DMS 273 (cell line): ENCODE measurements around the gene RTCA.
"Not testable (repeated sequence)": the region's sequence is repeated elsewhere in the genome, so short reads cannot be mapped to it uniquely, and the experiment has no call there.

Source experiments
- DNase-seq: peaks from one replicate; lab custom pipeline; 2025; ENCODE audit not compliant: unreplicated experiment; lab: John Stamatoyannopoulos, UW

RTCA gene

DNA sequence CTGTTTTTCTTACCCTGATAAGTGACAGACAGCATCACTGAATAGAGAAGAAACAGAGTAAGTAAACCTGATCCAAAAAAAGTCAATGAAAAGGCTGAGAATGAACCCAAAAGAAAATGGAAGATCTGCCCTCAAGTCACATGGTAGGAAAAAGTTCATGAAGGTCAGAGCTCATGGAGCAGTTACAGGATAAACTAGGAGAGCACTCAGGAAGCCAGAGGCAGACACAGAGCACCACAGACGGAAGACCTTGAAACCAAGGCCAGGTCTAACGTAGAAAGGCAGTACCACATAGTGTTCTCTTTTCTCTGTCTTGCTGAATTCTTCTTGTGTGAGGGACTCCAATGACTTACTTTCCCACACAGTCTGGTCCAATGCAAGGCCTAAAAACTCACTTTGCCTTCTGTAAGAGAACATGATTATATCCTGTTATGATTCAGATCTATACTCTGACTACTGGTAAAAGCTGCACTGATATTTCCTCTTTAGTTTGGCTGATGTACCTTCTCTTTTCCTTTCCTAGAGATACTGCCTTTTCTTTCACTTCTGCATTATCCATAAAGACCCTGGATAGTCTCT is 40.8 kb downstream of the RTCA start:
- DNase-seq: no peak

DNA sequence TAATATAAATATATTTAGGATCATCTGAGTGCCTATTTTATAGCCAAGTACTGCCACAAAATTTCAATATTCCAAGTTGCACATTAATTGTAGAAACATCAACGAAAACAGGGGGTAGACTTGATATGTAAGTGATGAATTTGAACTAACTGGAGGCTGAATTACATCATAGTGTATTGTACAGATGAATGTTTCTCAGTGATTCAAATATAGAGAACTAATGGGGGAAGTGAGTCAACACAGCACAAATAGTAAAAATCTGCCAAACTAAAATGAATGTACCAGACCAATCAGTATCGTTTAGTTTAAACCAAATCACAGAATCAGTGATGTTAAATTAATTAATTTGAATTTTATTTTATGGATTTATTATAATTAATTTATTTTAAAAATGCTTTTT is 42.8 kb downstream of the RTCA start:
- no peak for DNase-seq

DNA sequence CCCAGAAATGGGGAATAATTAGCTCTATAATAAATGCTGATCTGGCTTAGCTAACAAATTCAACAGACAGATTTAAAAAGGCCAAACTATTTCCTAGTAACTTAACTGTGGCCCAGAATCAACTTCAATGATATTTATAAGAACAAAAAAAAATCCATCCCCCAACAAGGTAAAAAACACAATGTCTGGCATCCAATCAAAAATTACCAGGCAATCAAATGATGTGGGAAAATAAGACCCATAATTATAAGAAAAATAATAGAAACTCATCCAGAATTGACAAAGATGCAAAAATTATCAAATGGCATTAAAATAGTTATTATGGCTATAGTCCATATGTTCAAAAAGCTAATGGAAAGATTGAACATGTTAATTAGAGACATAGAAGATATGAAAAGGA is 43.8 kb downstream of the RTCA start:
- DNase-seq: no peak

DNA sequence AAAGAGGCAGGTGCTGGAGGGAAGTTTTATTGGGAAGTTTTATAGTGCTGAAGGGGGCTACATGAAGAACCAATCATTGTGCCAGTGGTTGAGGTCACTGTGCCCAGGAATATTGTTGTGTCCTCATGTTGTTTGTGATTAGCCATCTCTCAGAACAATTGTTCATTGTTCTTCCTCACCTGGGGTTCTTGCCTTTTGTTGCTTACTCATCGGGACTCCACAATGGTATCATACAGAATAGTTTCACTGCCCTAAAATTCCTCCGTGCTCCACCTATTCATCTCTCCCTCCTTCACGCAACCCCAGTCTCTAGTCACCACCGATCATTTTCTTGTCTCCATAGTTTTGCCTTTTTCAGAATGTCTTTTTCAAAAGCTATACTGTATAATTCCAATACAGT is 47.4 kb downstream of the RTCA start:
- DNase-seq: no peak

DNA sequence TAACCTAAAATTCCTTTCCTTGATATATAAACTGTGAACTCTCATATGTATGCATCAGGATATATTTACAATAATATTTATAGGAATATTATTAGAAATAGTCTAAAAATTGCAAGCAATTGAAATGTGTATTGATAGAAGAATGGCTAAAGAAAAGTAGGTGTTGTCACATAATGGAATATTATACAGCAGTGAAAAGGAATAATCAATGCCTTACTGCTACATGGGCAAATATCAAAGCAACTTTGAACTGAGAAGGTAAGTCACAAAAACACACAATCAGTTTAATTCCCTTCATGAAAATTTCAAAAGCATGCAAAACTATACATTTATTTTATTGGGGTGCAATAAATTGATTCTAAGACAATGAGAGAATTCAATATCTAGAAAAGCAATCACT is 50.6 kb downstream of the RTCA start:
- no peak for DNase-seq

DNA sequence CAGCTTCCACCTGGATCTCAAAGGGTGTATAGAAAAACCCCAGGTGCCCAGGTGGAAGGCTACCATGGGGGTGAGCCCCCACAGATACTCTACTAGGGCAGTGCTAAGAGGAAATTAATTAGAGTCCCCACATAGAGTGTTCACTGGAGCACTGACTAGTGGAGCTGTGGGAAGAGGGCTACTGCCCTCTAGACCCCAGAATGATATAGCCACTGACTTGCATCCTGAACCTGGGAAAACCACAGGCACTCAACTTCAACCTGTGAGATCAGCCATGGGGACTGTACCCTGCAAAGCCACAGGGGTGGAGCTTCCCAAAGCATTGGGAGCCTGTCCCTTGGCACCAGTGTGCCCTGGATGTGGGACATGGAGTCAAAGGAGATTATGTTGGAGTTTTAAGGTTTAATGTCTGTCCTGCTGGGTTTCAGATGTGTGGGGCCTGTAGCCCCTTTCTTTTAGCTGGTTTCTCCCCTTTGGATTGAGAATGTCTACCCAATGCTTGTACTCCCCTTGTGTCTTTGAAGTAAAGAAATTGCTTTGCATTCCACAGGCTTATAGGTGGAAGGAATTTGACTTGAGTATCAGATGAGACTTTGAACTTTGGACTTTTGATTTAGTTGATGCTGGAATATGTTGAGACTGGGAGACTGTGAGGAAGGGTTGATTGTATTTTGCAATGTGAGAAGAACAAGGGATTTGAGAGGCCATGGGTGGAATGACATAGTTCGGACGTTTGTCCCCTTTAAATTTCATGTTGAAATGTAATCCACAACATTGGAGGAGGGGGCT is 54.5 kb downstream of the RTCA start:
- DNase-seq: no peak

DNA sequence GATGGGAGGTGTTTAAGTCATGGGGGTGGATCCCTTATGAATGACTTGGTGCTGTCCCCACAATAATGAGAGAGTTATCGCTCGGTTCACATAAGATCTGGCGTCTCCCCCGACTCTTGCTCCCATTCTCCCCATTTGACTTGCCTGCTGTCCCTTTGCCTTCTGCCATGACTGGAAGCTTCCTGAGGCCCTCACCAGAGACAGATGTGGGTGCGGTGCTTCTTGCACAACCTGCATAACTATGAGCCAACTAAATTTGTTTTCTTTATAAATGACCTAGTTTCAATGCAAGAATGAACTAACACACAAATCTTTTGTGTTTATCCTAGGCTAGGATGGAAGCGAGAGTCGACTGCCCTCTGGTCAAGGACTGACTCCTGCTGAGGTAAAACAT is 55.1 kb downstream of the RTCA start:
- no peak for DNase-seq

DNA sequence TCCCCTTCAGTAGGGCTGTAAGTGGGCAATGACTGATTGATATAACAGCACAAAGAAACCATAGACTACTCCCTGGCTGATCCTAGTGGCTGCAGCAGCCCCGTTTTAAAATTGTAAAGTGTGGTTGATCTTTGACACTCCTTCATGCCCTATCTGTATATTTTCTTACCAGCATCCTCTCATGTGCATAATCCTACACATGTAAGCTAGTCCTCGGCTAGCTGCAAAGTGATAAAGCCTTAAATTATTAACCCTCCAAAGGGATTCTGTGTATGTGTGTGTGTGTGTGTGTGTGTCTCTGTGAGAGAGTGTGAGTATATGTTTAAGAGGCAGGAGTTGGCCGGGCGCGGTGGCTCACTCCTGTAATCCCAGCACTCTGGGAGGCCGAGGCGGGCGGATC is 55.5 kb downstream of the RTCA start:
- DNase-seq: no peak

DNA sequence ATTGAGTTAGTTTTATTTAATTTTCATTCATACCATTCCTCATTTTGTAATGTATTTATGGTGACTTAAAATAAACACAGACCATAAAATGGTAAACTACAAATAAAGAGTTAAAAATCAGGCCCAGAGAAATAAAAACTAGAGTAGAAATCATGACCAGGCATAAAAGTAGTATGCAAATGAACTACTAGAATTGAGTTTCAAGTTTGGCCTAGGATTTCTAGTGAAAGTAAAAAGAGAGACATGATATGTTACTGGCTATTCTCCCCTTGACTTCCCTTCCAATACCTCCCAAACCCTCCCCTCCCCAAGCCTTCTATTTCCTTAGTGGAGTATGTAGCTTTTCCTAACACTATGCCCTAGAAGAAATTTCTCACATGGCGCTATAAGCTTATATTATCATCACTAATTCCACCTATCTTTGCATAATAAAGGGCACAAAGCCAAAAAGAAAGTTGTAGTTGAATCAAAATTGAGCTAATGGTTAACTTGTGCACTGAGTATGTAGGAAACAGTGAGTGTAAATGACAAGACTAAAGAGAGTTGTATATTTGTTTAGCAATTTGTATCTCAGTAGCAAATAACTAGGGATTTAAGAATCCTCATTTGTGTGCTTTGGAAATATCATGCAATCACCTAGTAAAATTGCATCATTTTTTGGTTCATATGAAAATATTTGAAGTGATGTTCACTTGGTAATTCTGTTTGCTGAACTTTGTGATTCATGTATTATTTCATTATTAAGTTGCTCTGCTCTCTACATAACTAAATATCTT is 56.6 kb downstream of the RTCA start:
- DNase-seq: no peak

DNA sequence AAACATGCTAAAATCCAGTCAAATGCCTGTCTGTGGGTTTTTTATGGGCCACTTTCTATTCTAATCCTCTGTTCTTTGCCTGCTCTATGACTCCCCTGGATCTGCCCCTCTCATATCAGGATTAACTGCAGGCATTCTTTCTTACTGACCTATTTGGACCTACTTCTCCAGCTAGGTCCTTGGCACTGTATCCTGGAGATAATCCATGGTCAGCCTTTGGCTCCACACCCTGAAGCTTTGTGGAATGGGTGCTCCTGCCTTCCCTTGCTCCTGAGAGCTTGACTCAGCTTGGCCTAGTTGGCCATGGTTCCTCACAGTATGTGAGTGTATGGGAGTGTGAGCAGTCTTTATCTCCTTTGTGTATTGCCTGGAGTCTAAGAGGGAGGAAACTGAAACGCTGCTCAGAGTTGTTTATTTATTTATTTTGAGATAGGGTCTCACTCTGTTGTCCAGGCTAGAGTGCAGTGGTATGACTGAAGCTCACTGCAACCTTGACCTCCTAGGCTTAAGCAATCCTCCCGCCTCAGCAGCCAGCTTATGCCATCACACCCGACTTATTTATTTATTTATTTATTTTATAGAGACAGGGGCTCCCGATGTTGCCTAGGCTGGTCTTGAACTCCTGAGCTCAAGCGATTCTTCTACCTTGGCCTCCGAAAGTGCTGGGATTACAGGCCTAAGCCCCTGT is 57.5 kb downstream of the RTCA start:
- no peak for DNase-seq

DNA sequence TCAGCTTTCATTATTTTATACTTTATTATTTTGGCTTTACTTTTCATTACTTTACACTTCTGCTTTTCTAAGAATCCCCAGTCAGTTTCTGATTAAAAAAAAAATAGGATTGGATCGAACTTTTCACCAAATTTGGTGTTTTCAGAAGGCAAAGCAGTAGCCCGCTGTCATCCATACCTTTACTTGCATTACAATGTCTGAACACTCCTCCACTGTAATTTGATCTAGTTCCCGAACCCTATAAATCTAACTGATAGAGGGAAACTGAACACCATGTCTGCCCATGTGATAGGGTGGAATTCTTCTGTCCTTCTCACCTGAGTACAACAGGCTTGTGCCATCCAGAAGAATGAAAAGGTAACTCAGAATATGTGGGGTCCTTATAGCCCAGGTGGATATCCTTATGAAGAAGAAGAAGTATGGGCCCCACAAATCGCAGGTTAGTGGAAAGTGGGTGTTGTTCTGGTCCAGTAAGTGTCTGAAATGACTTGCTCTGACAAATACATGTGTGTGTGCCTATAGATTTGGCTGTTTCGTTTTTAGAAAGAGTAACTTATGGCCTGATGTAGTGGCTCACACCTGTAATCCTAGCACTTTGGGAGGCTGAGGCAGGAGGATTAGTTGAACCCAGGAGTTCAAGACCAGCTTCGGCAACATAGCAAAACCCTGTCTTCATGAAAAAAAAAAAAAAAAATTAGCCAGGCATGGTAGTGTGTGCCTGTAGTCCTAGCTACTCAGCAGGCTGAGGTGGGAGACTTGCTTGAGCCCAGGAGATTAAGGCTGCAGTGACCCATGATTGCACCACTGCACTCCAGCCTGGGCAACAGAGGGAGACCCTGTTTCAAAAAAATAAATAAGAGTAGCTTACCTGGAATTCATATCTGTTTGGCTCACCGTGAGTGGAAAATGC is 59.7 kb downstream of the RTCA start:
- DNase-seq: no peak

DNA sequence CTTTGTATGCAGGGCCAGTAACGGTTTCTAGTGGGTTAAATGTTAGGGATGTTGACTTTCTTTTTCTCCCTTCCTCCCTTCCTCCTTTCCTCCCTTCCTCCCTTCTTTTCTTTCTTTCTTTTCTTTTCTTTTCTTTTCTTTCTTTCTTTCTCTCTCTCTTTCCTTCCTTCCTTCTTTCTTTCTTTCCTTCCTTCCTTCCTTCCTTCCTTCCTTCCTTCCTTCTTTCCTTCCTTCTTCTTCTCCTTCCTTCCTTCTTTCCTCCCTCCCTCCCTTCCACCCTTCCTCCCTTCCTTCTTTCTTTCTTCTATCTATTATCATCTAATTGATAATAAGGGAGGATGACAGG is 60.3 kb downstream of the RTCA start:
- DNase-seq: not testable (repeated sequence)

DNA sequence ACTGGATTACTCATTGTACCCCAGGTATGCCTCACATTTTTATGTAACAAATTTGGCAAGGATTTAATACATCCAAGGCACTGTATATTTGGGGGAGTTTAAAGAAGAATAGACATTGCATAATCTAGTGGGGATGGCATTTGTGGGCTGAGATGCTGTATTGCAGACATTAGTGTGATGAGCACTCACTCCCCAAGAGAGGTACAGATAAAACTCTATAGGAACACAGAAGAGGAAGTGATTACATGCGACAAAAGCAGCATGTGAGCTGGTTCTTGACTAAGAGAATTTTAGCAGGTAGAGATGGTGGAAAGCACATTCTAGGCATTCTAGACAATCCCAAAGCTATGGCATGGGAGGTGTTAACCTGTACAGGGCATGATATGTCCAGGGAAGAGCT is 62.1 kb downstream of the RTCA start:
- DNase-seq: no peak

DNA sequence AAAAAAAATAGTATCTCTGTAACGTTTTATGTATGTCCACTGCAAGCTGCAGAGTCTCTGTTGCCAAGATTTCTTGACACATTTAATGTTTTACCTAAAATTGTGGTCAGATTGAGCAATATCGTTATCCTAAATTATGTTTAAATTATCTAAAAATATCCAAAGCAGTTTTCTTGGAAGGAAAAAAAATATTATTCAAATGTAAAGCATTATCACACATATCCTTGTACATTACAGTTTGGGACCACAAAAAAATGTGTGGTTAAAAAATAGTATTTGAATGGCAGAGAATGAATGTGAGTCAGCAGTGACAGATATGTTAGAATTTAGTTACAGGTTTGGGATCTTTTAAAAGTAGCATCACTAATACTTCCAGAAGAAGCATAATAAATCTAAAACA is 65.1 kb downstream of the RTCA start:
- DNase-seq: not testable (repeated sequence)

DNA sequence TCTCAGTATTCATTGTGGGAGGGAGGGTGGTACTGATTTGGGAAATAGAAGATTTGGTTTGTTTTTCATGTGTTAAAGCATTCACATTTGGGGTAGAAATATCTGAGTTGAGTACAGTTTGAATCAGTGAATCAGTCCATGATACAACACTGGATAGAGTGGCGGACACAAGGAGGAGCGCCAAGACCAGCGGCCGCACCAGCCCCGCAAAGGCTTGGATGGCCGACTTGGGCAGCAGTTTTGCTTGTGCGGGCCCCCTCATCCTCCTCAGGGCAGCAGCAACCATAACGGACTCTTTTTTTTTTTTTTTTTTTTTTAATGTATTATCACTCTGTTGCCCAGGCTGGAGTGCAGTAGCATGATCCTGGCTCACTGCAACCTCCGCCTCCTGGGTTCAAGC is 66.3 kb downstream of the RTCA start:
- DNase-seq: no peak

DNA sequence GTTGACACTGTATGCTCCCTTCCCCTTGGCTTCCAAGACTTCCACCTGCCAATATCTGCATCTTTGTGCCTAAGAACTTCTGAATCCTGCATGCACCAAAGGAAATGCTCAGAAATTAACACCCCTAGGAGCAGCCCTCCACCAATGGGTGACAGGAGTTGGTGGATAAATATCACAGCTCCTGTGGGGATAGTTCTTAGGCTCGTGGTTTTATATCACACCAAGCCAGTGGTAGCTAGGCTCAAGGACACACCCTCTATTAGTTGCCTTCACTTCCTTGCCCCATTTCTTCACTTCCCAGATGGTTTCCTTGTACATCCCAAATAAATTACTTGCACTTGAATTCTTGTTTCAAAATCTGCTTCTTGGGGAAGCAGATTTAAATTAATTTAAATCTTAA is 69.4 kb downstream of the RTCA start:
- DNase-seq: no peak

DNA sequence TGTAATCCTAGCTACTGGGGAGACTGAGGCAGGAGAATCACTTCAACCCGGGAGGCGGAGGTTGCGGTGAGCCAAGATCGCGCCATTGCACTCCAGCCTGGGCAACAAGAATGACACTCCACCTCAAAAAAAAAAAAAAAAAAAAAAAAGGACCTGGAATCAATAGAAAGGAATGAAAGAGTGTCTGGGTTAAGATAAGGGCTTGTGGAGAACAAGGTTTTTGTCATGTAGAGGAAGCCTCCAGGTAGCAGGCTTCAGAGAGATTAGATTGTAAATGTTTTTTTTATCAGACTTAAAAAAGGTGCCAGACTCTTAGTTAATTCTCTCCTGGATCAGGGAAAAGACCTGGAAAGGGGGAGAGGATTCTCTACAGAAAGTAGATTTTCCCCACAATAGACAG is 71.9 kb downstream of the RTCA start:
- not testable (repeated sequence) for DNase-seq

DNA sequence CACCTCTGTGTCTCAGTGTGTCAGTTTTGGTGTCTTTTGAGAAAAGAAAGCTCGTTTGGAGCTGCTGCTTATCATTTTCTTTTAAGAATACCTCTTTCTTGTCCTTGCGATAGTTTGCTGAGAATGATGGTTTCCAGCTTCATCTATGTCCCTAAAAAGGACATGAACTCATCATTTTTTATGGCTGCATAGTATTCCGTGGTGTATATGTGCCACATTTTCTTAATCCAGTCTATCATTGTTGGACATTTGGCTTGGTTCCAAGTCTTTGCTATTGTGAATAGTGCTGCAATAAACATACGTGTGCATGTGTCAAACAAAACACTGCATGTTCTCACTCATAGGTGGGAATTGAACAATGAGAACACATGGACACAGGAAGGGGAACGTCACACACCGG is 73.7 kb downstream of the RTCA start:
- DNase-seq: not testable (repeated sequence)

DNA sequence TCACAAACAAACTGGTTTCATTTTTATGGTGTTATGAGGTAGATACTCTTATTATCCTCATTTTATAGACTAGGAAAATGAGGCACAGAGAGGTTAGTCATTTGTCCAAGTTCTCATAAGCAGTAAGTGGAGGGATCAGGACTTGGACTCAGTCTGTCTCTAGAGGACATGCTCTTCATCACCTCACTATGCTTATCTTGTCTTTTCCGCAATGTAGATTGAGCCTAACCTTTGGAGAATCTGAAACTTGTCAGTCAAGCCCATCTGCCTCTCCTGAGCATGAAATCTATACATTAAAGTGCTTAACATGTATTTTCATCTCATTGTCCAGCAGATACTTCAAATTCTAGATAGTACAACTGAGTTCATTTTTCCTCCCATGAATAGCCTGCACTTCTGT is 74.5 kb downstream of the RTCA start:
- DNase-seq: no peak

DNA sequence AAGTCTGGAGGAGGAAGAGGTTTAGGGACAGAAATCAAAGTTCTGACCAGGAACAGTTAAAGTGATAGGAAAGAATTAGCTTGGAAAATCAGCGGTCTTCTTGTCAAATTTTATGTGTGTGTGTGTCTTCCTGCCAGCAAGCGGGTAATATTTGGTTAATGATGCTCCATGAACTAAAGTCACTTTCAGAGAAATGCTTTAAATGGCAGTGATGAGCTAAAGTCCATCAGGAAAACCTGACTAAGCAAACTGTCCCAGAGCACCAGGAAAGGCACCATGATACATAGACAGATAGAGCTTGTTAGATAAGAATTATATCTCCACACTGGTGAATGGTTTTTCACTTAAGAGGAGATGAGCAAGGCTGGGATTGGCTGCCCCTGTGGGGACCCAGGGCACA is 76.3 kb downstream of the RTCA start:
- no peak for DNase-seq
